Measurements from ENCODE around the gene DNAJB1. TPM values are rescaled to one million over a fixed set of nuclear protein-coding genes. Genes with fewer than 3 reads are reported as not detected.
A peak's percentile ranks its signal among the peaks of the same experiment; 100 is the strongest.

The DNAJB1 gene
- total and polyA plus RNA-seq, 2 of the 13 experiments (the other 11 are each of a cell fraction or from before 2014, with no cell fraction given): 87.5 to 97.3 TPM

DNA sequence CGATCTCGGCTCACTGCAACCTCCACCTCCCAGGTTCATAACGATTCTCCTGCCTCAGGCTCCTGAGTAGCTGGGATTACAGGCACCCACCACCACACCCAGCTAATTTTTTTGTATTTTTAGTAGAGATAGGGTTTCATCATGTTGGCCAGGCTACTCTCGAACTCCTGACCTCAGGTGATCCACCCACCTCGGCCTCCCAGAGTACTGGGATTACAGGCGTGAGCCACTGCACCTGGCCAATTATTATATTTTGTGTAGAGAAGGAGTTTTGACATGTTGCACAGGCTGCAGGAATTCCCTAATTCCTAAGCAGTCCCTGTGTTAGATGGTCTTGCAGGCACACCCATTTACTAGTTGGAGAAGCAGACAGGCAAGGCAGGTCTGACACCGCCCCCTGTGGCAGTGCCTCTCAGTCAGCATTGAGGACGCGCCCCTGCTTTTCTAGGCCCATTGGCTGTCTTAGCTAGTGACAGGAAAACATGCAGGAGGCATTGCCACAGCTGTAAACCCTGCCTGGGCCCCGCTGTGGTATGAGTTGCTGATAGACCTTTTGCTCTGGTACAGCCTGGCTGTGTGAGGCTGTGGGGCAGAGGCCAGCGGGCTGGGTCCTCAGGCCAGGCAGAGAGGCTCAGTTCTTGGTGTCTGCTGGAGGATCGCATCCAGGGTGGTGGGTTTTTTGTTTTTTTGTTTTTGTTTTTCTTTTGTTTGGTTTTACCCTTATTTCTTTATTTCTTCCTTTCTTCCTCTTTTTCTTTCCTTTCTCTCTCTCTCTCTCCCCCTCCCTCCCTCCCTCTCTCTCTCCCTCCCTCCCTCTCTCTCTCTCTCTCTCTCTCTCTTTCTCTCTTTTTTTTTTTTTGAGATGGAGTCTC lies 33.2 kb upstream of the DNAJB1 start (continued):
- TF ChIP-seq SALL1 (CRISPR knock-in tag; IDR thresholded peaks at IDR 0.05): peak; percentile 77; the same call in 1 of the 2 replicates
- 0 out of 2 replicates have a peak, but pooled peaks have one; percentile 36 for TF ChIP-seq KDM6A (CRISPR knock-in tag; IDR thresholded peaks at IDR 0.05; ENCODE audit: low read depth)
- TF ChIP-seq, protein P1, sequence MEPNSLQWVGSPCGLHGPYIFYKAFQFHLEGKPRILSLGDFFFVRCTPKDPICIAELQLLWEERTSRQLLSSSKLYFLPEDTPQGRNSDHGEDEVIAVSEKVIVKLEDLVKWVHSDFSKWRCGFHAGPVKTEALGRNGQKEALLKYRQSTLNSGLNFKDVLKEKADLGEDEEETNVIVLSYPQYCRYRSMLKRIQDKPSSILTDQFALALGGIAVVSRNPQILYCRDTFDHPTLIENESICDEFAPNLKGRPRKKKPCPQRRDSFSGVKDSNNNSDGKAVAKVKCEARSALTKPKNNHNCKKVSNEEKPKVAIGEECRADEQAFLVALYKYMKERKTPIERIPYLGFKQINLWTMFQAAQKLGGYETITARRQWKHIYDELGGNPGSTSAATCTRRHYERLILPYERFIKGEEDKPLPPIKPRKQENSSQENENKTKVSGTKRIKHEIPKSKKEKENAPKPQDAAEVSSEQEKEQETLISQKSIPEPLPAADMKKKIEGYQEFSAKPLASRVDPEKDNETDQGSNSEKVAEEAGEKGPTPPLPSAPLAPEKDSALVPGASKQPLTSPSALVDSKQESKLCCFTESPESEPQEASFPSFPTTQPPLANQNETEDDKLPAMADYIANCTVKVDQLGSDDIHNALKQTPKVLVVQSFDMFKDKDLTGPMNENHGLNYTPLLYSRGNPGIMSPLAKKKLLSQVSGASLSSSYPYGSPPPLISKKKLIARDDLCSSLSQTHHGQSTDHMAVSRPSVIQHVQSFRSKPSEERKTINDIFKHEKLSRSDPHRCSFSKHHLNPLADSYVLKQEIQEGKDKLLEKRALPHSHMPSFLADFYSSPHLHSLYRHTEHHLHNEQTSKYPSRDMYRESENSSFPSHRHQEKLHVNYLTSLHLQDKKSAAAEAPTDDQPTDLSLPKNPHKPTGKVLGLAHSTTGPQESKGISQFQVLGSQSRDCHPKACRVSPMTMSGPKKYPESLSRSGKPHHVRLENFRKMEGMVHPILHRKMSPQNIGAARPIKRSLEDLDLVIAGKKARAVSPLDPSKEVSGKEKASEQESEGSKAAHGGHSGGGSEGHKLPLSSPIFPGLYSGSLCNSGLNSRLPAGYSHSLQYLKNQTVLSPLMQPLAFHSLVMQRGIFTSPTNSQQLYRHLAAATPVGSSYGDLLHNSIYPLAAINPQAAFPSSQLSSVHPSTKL (CRISPR knock-in tag; IDR thresholded peaks at IDR 0.05): peak; percentile 51; the same call in 1 of the 2 replicates
- TF ChIP-seq FOXK1 (CRISPR knock-in tag; IDR thresholded peaks at IDR 0.05; ENCODE audit: borderline replicate concordance, low read depth): peak; percentile 39; the same call in 1 of the 2 replicates
- TF ChIP-seq, protein P2, sequence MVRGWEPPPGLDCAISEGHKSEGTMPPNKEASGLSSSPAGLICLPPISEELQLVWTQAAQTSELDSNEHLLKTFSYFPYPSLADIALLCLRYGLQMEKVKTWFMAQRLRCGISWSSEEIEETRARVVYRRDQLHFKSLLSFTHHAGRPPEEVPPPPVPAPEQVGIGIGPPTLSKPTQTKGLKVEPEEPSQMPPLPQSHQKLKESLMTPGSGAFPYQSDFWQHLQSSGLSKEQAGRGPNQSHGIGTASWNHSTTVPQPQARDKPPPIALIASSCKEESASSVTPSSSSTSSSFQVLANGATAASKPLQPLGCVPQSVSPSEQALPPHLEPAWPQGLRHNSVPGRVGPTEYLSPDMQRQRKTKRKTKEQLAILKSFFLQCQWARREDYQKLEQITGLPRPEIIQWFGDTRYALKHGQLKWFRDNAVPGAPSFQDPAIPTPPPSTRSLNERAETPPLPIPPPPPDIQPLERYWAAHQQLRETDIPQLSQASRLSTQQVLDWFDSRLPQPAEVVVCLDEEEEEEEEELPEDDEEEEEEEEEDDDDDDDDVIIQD (CRISPR knock-in tag; IDR thresholded peaks at IDR 0.05; ENCODE audit: low read depth): peak; percentile 23; the same call in 1 of the 2 replicates
- 0 out of 4 replicates have a peak, but pooled peaks of 1 of the 2 experiments have one; percentile 11 for TF ChIP-seq MAFK (conservative IDR thresholded peaks at IDR 0.05 in 1 of 2, IDR thresholded peaks at IDR 0.05 in 1 of 2; ENCODE audit: low read length in 2 of 2)
- TF ChIP-seq PITX1 (CRISPR knock-in tag; IDR thresholded peaks at IDR 0.05): 0 out of 2 replicates have a peak, but pooled peaks have one; percentile 18
- TF ChIP-seq ZNF350 (CRISPR knock-in tag; IDR thresholded peaks at IDR 0.05; ENCODE audit: borderline replicate concordance, low read depth): 0 out of 2 replicates have a peak, but pooled peaks have one; percentile 29
- TF ChIP-seq ZFP36L1 (CRISPR knock-in tag; IDR thresholded peaks at IDR 0.05): 0 out of 2 replicates have a peak, but pooled peaks have one; percentile 24
- peak; percentile 68 for TF ChIP-seq ZNF614 (CRISPR knock-in tag; IDR thresholded peaks at IDR 0.05; ENCODE audit: borderline replicate concordance)
- peak; percentile 78 for TF ChIP-seq XRCC5 (optimal IDR thresholded peaks at IDR 0.05; ENCODE audit: low read length)
- peak; percentile 52 for TF ChIP-seq HNF4A (CRISPR knock-in tag; IDR thresholded peaks at IDR 0.05)
- peak; percentile 38 to 42; a peak in 2 of 4 replicates for TF ChIP-seq NR2F1 (CRISPR knock-in tag; IDR thresholded peaks at IDR 0.05)
- TF ChIP-seq RXRB (CRISPR knock-in tag; IDR thresholded peaks at IDR 0.05; ENCODE audit: borderline replicate concordance): peak; percentile 54; the same call in 1 of the 2 replicates
- TF ChIP-seq, protein P3, sequence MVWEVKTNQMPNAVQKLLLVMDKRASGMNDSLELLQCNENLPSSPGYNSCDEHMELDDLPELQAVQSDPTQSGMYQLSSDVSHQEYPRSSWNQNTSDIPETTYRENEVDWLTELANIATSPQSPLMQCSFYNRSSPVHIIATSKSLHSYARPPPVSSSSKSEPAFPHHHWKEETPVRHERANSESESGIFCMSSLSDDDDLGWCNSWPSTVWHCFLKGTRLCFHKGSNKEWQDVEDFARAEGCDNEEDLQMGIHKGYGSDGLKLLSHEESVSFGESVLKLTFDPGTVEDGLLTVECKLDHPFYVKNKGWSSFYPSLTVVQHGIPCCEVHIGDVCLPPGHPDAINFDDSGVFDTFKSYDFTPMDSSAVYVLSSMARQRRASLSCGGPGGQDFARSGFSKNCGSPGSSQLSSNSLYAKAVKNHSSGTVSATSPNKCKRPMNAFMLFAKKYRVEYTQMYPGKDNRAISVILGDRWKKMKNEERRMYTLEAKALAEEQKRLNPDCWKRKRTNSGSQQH (CRISPR knock-in tag; IDR thresholded peaks at IDR 0.05; ENCODE audit: low read depth): peak; percentile 91
- TF ChIP-seq, protein P4, sequence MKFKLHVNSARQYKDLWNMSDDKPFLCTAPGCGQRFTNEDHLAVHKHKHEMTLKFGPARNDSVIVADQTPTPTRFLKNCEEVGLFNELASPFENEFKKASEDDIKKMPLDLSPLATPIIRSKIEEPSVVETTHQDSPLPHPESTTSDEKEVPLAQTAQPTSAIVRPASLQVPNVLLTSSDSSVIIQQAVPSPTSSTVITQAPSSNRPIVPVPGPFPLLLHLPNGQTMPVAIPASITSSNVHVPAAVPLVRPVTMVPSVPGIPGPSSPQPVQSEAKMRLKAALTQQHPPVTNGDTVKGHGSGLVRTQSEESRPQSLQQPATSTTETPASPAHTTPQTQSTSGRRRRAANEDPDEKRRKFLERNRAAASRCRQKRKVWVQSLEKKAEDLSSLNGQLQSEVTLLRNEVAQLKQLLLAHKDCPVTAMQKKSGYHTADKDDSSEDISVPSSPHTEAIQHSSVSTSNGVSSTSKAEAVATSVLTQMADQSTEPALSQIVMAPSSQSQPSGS (CRISPR knock-in tag; IDR thresholded peaks at IDR 0.05): peak; percentile 28; the same call in 1 of the 2 replicates
- peak; percentile 33; the same call in 1 of the 2 replicates for TF ChIP-seq TBX2 (CRISPR knock-in tag; IDR thresholded peaks at IDR 0.05; ENCODE audit: borderline replicate concordance)
- TF ChIP-seq HOXA3 (CRISPR knock-in tag; IDR thresholded peaks at IDR 0.05): peak; percentile 41; the same call in 1 of the 2 replicates
- peak; percentile 90 for TF ChIP-seq MXD4 (CRISPR knock-in tag; IDR thresholded peaks at IDR 0.05)
- TF ChIP-seq MXI1 (IDR thresholded peaks at IDR 0.05; ENCODE audit: borderline replicate concordance, low read depth, low read length): peak; percentile 95; the same call in 2 of the 3 replicates
